Measurements from ENCODE around the gene OLFM4.

GRCh38 chr13:52983836-52984235 is 44.8 kb upstream of the OLFM4 start:
- TF ChIP-seq CTCF (optimal IDR thresholded peaks at IDR 0.05 in 1 of 3, IDR thresholded peaks at IDR 0.05 in 1 of 3, conservative IDR thresholded peaks at IDR 0.05 in 1 of 3; ENCODE audit: extremely low read depth in 1 of 3, insufficient read depth in 2 of 3, low read length in 3 of 3) (no peak), EZH2 (IDR thresholded peaks at IDR 0.05; ENCODE audit: low read length) (no peak)
